GM04504 (cell line): ENCODE data around the gene NBAS.
A peak's percentile ranks its signal among the peaks of the same experiment; 100 is the strongest.

Experiments
- DNase-seq: peaks from one replicate; pipeline ENCODE4 v3.0.0-alpha.2; 2012; ENCODE audit warnings: low read depth

Gene NBAS

DNA sequence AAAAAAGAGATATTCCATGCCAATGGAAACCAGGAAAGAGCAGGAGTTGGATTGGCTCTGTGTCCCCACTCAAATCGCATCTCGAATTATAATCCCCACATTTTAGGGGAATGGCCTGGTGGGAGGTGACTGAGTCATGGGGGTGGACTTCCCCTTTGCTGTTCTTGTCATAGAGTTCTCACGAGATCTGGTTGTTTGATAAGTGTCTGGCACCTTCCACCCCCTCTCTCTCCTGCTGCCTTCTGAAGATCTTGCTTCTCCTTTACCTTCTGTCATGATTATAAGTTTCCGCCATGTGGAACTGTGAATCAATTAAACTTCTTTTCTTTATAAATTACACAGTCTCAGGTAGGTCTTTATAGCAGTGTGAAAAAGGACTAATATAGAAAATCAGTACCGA, 355.6 kb downstream of the NBAS start:
- no peak for DNase-seq

DNA sequence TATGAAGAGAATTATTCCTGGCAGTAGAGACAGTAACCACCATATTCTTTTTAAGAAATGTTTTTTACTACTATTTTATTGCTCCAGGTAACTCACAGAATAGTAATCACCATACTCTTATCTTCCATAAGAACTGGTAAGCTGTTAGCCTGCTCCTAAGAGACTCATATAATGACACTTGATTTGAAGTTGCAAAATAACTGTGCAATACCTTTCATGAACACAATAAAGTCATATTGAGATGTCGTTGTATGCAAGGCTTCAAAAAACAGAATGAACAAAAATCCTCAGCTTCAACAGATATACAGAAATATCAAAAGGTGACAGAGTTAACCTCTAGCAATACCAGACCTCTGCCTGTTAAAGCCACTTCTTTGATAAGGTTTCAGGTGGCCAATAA, 360.1 kb downstream of the NBAS start:
- no peak for DNase-seq

DNA sequence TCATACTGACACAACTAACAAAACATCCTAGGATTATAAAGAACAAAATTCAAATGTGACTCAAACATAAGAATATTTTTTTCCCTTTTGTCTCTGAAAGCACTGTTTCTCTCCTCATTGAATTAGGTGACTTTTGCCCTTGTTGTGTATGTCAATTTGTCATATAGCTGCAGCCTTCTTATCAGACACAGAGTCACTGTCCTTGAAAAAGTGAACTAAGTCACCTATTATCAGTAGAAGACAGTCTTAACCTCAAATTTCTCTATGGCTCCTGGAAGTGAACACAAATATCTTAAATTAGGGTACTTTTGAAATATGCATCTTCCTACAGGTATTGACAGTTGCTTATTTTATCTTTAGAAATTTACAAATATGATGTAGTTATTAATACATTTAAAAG, 360.6 kb downstream of the NBAS start:
- no peak for DNase-seq

GRCh38 chr2:15198051-15198450, 363.1 kb downstream of the NBAS start:
- DNase-seq = no peak

GRCh38 chr2:15195813-15196212, 365.3 kb downstream of the NBAS start:
- no peak for DNase-seq

- no peak for DNase-seq
Observed at GRCh38 chr2:15191789-15192188, 369.3 kb downstream of the NBAS start.

- DNase-seq = no peak
Observed at GRCh38 chr2:15189216-15189615, 371.9 kb downstream of the NBAS start.

DNA sequence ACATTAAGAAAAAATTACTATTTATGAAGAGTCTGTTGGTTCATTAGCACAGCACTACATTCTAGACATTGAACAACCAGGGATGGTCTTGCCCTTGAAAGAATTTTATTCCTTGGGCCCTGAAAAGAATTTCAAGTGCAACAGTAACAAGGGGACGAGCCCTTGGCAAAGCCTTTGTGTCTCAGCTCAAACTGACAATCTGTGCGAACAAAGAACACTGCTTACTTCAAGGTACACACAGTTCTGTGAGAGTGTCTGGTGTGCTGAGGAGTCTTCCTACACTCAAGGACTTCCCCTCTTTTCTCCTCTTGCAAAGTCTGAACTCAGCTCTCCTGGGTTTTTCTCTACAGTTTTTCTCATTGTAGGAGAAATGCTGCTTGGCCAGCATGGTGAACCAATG, 373.4 kb downstream of the NBAS start:
- DNase-seq = no peak

GRCh38 chr2:15186118-15186517, 375.0 kb downstream of the NBAS start:
- DNase-seq = no peak

- no peak for DNase-seq
Observed at GRCh38 chr2:15184491-15184890, 376.6 kb downstream of the NBAS start.

DNA sequence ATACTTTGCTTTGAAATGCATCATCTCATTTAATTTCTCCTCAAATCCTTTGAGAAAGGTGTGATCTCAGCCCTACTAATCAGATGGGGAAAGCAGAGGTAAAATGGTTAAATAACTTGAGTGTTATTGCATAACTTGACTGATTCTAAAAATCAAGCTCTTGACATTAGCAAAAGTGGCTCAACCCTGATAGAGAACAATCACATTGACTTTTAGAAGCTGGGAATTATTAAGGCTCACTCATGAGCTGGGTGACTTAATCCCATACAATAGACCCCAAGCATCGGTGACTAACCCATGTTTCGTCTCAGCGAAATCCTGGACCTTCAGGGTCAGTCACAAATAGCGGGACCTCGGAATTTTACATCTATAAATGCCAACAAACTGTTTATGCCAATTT, 378.9 kb downstream of the NBAS start:
- no peak for DNase-seq

DNA sequence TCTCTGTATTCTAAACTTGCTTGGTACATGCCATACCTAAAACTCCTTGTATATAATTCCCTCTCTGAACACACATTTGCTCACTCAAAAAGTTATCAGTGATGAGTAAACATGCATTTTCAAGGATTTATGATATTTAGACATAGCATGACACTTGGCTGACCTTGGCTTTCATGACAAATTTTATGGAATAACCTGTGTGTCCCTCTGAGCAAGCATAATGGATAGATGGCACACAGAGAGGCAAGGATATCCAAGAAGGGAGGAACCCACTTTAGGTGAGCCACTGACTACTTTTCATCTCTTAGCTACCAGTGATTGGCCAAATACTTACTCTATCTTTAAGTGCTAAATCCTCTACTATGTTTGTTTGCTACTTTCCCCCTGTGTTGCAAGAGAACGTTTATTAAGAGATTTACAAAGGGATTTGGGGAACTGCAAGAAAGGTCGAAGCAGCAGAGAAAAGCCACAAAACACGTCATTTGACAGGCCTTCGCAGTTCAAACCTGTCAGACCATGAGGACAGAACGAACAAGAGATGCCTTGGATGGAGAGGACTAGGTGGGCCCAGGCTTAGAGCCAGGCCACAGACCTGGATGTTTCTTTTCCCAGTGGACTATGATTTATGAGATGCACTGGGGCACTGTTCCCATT, 379.9 kb downstream of the NBAS start:
- DNase-seq = no peak

GRCh38 chr2:15180379-15180778, 380.8 kb downstream of the NBAS start:
- no peak for DNase-seq

DNA sequence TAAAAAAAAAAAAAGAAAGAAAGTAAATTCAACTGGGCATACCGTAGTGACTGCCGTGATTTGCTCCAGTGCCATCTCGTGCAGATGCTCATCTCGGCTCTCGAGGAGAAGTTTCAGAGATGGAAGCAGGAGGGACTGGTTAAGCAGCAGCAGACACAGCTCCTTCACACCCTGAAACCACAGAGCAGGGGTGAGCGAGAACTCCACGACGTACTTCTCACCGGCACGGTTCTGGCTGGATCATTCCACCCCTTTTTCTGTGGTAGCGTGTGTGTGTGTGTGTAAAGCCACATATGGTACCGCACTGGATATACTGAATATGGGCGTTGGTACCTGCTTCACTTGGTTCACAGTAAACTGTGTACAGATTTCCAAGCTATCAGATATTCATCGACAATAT, 382.2 kb downstream of the NBAS start:
- no peak for DNase-seq

DNA sequence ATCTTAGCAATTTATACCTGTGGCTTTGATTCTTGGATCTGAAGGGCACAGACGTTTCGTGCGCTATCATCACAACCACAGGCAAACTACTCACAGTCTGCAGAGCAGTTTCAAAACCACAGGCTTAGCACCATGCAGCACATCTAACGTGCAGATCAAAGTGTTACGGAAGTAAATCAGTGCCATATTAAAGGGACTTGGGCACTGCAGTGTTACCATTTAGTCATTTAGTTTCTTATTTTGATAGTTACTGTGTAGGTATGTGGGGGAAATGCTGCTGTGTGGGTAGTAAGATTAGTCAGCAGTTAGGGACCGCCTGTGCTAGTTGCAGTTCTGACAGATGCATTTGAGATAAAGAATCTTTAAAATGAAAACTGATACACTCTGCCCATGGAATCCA, 384.0 kb downstream of the NBAS start:
- DNase-seq = no peak

- DNase-seq = no peak
Observed at GRCh38 chr2:15176604-15177003, 384.5 kb downstream of the NBAS start.

GRCh38 chr2:15174567-15174966, 386.6 kb downstream of the NBAS start:
- no peak for DNase-seq

GRCh38 chr2:15173501-15173900, 387.6 kb downstream of the NBAS start:
- no peak for DNase-seq

GRCh38 chr2:15172825-15173224, 388.3 kb downstream of the NBAS start:
- DNase-seq = no peak

DNA sequence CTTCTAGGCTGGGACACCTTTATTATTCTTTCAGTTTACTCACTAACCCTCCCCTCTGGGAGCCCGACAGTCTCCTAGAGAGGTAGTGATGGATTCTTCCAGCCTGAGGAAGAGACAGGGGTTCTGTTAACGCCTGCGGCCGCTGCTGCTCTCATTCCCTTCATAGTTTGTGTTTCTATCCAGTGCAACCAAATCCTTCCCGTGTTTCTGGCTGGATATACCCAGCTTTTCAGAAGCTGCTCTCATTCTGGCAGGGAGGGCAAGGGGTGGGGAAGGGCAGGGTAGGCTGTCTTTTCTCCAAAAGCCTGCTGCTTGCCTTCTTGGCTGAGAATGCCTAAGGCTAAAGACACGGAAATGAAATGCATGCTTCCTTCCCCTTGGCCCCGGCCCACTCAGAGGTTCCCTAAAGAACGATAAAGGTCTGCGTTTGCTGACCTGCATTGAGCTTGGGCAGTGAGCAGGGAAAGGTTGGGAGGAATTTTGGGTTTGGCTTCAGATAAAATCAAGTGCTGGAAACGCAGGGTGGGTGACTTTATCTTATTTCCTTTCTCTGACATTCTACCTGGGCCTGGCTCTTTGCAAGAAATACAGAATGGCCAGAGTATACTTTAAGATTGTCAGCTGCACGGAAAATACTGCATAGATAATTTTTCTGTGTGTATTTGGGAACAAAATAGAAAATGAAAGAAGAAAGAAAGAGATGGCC, 390.9 kb downstream of the NBAS start:
- no peak for DNase-seq

GRCh38 chr2:15169326-15170069, 391.6 kb downstream of the NBAS start:
- DNase-seq = peak; percentile 80

GRCh38 chr2:15168116-15168515, 393.0 kb downstream of the NBAS start:
- no peak for DNase-seq

GRCh38 chr2:15166878-15167277, 394.3 kb downstream of the NBAS start:
- no peak for DNase-seq
